Fibroblast of skin of right quadriceps (primary cell): Measurements from ENCODE around the gene CHFR.
"Not testable (repeated sequence)": the region's sequence is repeated elsewhere in the genome, so short reads cannot be mapped to it uniquely, and the experiment has no call there.

Experiments
- DNase-seq: peaks from one replicate; pipeline ENCODE4 v3.0.0-alpha.2; 2013

CHFR gene

DNA sequence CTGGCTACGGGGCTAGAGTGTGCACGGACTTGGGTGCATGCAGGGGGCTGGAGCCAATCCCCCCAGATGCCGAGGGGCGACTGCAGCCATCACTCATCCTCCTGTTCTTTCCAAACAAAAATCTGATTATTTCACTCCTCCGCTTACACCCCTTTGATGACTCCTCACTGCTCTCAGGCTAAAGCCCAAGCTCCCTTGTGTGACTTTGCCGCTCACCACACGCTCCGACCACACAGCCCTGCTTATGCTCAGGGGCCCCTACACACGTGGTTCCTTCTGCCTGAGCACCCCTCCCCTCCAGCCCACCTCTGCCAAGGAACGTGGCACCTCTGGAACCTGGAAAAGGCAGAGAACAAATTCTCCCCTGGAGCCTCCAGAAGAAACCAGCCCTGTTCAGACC lies 13.7 kb downstream of the CHFR start:
- DNase-seq, result no peak

DNA sequence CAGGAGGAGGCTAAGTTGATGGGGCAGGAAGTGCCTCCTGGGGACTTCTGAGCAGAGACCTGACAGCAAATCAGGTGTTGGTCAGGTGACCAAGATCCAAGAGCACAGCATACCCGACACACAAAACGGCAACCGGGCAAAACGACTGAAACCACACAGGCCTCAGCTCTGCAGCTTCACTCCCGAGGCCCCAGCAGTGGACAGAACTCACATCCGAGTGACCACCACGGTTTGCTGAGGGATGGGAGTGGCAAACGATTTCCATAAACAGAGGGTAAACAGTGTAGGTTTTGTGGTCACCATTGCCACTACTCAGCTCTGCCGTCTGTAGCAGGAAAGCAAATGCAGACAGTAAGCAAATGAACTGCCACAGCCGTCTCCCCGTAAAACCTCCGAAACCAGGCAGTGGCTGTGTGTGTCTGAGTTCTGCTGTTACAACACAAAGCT lies 14.4 kb downstream of the CHFR start:
- no peak for DNase-seq

DNA sequence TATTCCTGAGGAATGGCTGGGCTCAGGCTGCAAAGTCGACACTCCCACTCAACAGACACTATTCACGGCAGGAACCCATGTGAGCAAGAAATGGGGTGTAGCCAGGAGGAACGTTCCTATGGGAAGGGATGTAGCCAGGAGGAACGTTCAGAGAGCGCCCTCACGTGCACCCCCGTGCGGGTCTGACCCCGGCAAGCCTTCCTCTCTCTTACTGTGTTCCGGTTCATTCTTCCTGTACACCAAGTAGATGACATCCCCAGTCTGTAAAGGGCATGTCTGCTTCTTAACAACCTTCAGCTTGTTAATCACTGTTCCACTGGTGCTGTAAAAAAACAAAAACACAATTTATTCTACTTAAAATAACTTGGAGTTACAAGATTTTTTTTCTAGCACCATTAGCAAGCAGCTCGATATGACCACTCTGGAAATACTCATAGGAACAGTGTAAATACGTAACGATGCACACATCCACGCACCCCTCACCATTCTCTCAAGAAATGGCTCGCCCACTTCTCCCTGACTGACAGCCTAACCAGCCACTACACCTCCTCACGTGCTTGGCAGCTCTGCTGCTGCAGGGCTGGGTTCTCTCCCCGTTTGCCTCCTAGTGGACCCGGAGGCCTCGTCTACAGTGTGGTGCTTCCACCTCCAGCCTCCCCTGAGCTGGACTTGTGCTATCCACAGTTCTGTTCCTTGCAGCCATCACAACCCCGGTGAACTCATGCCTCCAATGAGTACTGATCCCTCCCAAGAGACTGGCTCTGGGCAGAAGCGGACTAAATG lies 15.1 kb downstream of the CHFR start:
- DNase-seq, result no peak

DNA sequence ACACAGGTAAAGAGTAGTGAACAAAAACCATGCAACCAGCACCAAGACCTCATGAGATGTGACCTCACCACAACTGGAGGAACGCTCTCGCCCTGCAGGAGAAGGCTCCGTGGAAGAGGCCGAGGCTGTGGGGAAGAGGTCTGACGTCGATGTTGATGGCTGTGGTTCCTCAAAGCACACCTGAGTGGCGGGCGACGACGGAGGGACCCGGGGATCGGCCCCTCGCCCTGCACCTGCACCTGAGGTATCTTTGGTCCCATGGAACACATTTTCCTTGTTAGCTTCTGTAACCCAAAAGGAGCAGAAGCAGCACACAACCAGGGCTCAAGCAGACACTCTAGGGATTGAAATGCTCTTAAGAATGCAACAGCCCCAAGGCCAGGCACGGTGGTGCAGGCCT lies 17.9 kb downstream of the CHFR start:
- DNase-seq, result no peak

DNA sequence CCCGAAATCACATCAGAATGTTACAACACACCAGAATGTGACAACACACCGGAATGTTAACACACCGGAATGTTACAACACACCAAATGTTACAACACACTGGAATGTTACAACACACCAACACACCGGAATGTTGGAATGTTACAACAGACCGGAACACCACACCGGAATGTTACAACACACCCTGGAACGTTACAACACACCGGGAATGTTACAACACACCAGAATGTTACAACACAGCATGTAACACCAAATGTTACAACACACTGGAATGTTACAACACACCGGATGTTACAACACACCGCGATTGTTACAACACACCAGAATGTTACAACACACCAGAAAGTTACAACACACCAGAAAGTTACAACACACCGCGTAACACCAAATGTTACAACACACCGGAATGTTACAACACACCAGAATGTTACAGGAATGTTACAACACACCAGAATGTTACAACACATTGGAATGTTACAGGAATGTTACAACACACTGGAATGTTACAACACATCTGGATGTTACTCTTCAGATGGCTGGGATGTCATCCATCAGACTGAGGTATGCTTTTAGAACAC lies 21.1 kb downstream of the CHFR start:
- DNase-seq, result peak; percentile 51

DNA sequence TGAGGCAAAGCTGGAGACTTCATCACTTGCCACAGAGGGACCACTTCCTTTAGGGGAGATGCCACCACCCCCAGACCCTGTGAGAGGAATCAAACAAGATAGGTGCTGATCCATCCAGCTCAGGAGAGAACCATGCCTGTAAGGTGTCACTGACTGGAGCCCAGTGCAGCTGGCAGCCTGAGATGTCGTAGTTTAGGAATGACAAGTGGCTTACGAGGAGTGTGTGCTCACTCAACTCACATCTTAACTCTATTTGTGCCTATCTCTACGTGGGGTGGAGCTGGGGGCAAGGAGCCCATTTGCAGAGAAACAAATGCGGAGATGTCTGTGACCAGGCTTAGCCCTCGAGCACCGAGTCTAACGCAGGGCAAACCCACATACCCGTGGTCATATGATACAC lies 25.8 kb downstream of the CHFR start:
- DNase-seq, result no peak

DNA sequence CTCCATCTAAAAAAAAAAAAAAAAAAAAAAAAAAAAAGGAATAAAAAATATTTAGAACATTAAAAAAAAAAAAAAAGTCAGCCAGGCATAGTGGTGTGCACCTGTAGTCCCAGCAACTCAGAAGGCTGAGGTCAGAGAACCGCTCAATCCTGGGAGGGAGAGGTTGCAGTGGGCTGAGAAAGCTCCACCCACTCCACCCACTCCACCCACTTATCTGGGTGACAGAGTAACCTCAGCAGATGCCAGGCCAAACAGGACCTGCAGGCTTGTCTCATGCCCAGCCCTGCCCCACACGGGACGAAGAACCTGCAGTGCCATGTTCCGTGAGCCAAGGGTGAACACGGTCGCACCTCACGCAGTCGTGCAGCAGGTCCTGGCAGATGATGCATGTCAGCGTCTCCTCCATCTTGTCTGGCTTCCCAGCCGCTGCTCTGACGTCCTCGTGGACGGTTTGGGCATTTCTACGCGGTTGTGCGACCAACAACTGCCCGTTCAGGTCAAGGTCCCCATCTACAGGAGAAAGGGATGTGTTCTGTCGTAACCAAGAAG lies 28.6 kb downstream of the CHFR start:
- DNase-seq, result no peak

DNA sequence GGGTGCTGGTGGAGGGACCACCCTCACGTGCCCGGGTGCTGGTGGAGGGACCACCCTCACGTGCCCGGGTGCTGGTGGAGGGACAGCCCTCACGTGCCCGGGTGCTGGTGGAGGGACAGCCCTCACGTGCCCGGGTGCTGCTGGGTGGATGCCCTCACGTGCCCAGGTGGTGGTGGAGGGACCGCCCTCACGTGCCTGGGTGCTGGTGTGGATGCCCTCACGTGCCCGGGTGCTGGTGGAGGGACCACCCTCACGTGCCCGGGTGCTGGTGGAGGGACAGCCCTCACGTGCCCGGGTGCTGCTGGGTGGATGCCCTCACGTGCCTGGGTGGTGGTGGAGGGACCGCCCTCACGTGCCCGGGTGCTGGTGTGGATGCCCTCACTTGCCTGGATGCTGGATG lies 30.4 kb downstream of the CHFR start:
- not testable (repeated sequence) for DNase-seq

DNA sequence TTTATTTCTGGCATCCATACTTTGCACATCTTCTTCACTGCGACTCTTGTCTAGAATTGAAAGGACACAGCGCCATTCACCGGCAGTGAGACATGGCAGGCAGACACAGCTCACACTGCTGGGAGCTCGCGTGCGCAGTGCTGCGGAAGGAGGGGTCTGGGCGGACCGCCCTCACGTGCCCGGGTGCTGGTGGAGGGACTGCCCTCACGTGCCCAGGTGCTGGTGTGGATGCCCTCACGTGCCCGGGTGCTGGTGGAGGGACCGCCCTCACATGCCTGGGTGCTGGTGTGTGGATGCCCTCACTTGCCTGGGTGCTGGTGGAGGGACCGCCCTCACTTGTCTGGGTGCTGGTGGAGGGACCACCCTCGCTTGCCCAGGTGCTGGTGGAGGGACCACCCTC lies 30.8 kb downstream of the CHFR start:
- DNase-seq, result no peak

DNA sequence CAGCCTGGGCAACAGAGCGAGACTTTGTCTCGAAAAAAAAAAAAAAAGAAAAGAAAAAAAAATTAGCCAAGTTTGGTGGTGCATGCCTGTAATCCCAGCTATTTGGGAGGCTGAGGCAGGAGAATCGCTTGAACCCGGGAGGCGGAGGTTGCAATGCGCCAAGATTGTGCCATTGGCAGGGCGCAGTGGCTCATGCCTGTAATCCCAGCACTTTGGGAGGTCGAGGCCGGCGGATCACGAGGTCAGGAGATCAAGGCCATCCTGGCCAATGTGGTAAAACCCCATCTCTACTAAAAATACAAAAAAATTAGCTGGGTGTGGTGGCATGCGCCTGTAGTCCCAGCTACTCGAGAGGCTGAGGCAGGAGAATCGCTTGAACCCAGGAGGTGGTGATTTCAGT lies 32.2 kb downstream of the CHFR start:
- not testable (repeated sequence) for DNase-seq

DNA sequence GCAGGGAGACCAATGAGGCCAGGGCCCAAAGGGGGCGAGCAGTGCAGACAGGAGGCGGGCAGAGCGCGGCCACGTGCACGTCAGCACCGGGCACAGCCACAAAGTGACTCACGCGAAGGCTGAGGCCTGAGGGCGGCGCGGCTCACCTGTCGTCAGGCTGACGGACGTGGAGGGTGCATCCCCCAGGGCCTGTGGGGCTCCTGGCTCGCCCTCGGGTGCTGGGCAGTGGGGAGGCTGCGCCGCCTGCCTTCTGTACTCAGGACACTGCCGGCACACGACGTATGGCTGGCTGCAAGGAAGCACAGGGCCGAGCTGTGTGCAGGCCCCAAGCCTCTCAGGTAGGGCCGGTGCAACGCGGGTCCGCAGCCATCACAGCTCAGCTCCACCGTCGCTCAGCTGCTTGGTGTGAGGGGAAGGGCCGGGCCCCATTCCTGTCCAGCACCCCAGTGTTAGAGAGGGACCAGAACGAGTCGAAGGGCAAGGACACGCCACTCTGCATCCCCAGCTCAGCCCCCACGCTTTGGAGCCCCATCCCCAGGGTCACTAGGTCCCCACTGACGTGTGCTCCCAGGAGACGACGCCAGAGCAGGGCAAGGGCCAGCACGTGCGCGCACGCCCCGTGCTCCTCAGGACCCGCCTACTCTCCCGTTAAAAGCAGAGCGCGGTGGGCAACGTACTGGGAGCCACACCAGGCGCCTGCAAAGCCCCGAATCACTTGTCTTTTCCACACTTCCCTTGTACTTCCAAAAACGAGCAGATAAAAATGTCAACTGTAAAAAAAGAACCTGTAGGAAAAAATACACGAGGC lies 33.9 kb downstream of the CHFR start:
- no peak for DNase-seq

DNA sequence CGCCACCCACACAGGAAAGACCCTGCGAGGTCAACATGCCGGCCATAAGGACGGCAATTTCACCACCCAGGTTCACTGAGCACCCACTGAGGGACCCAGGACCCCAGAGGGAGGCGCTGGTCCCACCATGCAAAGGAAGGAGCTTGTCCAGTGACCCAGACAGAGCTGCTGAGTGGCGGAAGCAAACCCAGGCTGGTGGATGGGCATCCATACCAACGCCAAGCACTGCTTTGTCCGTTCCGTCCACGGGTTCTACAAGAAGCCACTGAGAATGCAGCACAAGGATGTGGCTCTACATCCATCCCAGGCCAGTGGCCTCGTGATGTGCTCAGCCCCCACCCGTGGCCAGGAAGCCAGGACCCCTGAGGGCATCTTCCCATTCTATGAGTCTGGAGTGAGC lies 34.9 kb downstream of the CHFR start:
- DNase-seq, result no peak

DNA sequence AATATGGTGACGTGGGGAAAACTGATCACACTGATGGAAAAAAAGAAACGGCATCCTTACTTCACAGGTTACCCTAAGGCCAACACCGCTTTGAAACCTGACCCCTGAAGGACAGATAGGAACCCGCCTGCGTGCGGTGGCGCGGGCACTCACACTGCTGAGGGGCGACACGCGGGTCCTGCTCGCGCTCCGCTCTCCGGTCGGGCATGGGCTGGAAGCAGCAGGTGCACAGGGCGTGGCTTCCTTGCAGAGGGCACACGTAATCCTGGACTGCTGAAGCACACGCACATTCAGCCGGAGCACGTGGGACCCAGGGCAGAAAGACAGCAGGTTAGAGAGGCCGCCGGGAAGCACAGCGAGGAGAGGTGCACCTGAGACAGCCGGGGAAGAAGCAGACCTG lies 35.9 kb downstream of the CHFR start:
- no peak for DNase-seq

DNA sequence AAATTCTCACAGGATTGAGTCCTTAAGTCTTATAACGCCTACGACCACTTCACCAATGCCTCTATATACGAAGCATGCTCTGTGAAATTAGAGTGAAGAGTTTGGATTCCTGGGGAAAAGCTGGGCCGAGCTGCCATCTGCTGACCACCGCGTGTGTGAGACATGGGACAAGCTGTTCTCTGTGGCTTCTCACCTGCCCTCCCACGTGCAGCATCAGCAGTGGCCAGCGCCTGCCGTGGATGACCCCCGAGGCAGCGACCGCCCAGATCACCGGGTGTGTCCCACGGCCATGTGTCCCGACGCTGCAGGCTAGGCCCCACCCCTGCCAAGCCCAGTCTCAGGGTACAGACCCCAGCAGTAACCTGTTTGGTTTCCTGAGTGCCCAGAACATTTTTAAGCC lies 37.1 kb downstream of the CHFR start:
- no peak for DNase-seq

DNA sequence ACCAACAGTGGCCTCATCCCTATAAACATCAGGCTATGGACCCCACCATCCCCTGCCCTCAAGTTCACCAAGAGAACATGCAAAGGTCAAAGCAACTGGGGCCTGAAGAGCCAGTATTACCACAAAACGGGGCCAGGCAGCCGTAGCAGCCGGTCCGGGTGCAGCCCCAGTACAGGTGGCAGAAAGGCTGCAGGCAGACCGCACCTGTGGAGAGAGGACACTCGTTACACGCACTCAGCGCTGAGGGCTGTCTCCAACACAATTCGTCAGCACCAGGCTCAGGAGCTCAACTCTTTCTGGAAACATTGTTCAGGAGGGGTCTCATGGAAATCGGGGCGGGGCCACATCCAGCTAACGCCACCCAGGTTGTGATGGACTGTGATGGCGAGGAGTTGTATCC lies 38.9 kb downstream of the CHFR start:
- DNase-seq, result no peak

DNA sequence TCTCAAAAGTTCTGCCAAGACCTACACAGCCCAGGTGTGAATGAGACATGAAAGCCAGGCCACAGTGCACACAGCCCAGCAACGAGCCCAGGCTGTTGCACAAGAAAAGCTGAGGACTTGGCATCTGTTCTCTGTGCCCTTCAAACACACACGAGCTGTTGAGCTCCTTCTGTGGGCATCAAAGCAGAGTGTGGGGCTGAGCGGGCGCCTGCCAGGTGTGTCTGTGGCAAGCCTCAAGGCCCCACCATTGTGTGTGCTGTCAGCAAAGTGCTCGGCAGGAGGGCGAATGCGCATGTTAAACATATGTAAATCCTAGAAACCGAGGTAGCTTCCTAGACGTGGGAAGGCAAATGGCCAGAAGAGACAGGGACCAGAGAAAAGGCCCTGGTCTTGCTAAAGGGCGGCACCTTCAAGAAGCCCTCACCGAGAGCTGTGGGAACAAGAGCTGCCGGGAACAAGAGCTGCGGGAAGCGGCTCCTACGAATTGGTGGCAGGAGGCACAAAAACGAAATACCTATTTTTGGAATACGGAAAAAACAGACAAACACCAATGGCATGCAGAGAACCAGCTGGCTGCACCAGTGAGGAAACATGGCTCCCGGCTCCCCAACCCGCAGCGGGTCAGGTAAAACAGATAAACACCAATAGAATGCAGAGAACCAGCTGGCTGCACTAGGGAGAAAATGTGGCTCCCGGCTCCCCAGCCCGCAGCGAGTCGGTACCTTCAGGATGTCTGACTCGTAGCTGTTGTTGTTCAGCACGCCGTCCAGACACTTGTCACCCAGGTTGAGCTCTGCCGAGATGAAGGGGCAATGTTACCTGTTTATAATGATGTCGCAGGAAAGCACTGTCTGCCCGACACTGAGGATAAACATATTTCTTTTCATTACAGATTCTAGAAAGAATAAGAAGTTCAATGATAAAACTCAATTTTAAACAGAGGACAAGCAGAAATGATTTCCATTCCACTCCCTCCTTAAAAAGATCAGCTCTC lies 39.7 kb downstream of the CHFR start:
- DNase-seq, result no peak

DNA sequence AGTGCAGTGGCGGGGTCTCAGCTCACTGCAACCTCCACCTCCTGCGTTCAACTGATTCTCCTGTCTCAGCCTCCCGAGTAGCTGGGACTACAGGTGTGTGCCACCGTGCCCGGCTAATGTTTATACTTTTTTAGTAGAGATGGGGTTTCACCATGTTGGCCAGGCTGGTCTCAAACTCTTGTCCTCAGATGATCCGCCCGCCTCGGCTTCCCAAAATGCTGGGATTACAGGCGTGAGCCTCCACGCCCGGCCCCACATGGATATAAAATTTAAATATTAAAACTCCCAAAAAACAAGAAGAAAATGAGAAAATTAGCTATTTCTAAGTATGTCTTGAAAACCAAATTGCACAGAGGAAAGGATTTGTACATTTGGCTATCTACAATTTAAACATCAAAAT lies 42.7 kb downstream of the CHFR start:
- not testable (repeated sequence) for DNase-seq

DNA sequence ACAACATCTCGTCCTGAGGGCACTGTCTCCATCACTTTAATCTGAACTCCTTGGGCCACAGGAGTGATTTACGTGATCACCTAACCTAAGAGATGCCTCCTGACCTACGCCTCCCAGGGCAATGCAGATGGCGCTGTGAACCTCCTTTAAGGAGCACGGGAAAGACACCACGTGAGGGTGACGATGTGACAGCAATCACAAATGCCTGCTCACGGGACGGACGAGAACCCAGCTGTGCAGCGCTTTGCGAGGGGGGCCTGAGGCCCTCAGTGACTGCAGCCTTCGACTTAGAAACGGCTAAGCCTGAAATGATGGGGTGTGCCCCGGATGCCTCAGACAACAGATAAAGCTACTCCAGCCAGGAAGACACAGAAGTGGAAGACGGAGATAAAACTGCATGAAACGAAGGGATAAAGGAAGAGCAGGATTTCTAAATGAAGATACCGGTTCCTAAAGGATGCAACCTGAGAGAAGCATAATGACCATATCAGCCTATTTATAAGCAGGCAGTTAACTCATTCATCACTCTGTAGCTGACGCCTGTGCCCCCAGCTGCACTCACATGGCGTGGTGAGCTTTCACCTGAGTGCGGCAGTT lies 44.9 kb downstream of the CHFR start:
- no peak for DNase-seq

DNA sequence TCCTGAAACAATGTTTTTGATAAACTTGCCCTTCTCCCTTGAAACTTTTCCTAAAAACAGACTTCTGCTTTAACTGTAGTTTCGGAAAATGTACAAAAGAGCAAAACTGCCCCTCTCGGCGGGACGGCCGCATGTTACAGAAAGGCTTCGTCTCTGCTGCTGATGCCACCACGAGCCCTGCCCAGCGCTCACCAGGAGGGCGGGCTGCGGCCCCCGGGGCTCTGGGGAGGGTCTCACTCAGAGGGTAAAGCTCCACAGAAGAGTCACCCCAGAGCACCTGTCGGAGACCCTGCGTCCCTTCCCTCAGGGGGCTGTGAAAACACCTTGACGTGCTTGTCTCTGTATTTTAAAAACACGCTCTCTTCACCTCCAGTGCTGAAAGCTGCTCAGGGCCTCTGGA lies 46.3 kb downstream of the CHFR start:
- no peak for DNase-seq

DNA sequence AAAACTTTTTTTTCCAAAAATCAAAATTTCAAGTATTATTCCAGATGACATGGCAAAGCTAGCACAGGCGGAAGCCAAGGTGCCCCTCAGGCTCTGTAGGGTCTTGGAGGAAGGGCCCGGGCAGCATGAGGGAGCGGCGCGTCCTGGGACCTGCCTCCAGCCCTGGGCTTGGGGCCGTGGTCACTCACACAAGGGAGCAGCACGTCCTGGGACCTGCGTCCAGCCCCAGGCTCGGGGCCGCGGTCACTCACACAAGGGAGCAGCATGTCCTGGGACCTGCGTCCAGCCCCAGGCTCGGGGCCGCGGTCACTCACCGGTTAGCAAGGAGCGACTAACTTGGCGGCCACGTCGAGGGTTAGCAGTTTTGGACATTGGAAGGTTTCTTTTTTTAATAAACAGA lies 46.9 kb downstream of the CHFR start:
- DNase-seq, result no peak

DNA sequence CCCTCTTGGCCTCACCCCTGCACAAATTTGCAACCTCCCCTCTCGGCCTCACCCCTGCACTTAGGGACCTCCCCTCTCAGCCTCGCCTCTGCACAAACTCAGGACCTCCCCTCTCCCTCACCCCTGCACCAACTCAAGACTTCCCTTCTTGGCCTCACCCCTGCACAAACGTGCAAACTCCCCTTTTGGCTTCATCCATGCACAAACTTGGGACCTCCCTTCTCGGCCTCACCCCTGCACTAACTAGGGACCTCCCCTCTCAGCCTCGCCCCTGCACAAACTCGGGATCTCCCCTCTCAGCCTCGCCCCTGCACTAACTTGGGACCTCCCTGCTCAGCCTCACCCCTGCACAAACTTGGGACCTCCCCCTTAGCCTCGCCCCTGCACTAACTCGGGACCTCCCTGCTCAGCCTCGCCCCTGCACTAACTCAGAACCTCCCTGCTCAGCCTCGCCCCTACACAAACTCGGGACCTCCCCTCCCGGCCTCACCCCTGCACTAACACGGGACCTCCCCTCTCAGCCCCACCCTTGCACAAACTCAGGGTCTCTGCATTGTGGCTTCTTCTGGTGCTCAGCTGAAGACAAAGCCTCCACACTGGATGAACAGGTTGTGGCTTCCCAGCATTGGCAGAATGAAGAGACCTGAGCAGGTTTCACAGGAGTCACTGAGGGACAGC lies 47.7 kb downstream of the CHFR start:
- DNase-seq, result no peak
